ENCODE measurements around the gene ATOX1.

Gene ATOX1

DNA sequence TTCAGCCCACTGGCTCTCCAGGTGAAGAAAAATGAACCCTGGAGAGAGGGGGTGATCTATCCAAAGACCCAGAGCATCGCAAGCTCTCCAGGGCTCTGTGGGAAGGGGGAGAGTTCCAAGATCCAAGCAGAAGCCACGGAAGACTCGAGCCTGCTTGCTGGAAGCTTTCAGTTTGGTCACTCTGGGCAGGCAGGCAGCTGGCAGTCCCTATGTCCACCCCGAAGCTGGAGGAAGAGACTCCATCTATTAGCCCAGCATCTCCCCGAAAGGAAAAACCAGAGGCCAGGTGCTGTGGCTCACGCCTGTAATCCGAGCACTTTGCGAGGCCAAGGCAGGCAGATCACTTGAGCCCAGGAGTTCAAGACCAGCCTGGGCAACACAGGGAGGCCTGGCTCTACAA, 61.0 kb downstream of the ATOX1 start:
- Histone ChIP-seq H2AFZ (ENCODE audit: low read length) (no peak overlapping the region), H3K36me3 (replicated peaks; ENCODE audit: insufficient read depth, low read length) (no peaks in the 10 kb centered on the region), H3F3A (ENCODE audit: insufficient read depth, low read length) (no peaks in the 10 kb centered on the region), H3K9me3 (replicated peaks; ENCODE audit: insufficient read depth, low read length) (no peaks in the 10 kb centered on the region), H3K9ac (ENCODE audit: low read length) (no peak overlapping the region), H3K27me3 (replicated peaks; ENCODE audit: insufficient read depth, low read length) (no peaks in the 10 kb centered on the region), H3K79me2 (ENCODE audit: low read length) (no peaks in the 10 kb centered on the region), H3K4me1 (ENCODE audit: low read length) (peaks cover 3% of the 10 kb centered on the region), H3K9me2 (replicated peaks; ENCODE audit: insufficient read depth, low read length) (no peaks in the 10 kb centered on the region), H3K4me3 (ENCODE audit: low read length) (no peak overlapping the region), H3K27ac (ENCODE audit: low read length) (no peak overlapping the region), H4K20me1 (ENCODE audit: insufficient read depth, low read length) (no peaks in the 10 kb centered on the region), H3K4me2 (ENCODE audit: low read depth, low read length) (no peak overlapping the region)
- no peak for DNase-seq
- TF ChIP-seq EZH2 (optimal IDR thresholded peaks at IDR 0.05; ENCODE audit: low read depth, low read length), result no peak
- TF ChIP-seq, protein P1, sequence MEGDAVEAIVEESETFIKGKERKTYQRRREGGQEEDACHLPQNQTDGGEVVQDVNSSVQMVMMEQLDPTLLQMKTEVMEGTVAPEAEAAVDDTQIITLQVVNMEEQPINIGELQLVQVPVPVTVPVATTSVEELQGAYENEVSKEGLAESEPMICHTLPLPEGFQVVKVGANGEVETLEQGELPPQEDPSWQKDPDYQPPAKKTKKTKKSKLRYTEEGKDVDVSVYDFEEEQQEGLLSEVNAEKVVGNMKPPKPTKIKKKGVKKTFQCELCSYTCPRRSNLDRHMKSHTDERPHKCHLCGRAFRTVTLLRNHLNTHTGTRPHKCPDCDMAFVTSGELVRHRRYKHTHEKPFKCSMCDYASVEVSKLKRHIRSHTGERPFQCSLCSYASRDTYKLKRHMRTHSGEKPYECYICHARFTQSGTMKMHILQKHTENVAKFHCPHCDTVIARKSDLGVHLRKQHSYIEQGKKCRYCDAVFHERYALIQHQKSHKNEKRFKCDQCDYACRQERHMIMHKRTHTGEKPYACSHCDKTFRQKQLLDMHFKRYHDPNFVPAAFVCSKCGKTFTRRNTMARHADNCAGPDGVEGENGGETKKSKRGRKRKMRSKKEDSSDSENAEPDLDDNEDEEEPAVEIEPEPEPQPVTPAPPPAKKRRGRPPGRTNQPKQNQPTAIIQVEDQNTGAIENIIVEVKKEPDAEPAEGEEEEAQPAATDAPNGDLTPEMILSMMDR (IDR thresholded peaks at IDR 0.05; ENCODE audit: low read length), result no peak
- no peak for TF ChIP-seq EZH2phosphoT487 (IDR thresholded peaks at IDR 0.05; ENCODE audit: low read length)

DNA sequence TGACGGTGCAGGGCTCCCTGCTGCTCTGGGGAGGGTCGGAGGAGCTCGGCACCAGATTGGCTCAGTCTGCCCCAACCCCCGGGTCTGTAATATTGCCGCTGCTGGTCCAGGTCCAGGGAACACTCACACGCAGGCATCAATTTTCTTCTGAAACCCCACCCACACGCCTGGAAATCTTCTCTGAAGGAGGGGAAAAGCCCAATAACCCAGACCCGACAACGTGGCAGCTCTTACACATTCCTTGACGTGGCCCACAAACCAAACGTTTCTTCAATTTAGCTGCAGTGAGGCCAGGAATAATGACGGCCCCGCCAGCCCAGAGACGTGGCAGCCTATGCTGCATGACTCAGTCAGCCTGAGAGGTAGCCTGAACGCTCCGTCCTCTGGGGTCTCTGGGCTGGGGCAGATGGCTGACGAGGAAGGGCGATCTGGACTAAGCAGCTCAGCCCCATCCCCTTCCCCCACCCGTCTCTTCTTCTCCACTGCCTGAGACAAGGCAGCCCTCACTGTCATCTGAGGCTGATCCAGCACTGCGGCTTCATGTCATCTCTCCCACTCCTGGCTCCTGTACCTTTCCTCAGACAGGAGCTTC, 61.9 kb downstream of the ATOX1 start:
- Histone ChIP-seq H3K4me1 (ENCODE audit: low read length) (no peaks in the 10 kb centered on the region), H3K36me3 (replicated peaks; ENCODE audit: insufficient read depth, low read length) (no peaks in the 10 kb centered on the region), H3K4me2 (ENCODE audit: low read depth, low read length) (no peak overlapping the region), H3K9me2 (replicated peaks; ENCODE audit: insufficient read depth, low read length) (no peaks in the 10 kb centered on the region), H3K9ac (ENCODE audit: low read length) (no peak overlapping the region), H3K79me2 (ENCODE audit: low read length) (no peaks in the 10 kb centered on the region), H2AFZ (ENCODE audit: low read length) (no peak overlapping the region), H3K4me3 (ENCODE audit: low read length) (no peak overlapping the region), H4K20me1 (ENCODE audit: insufficient read depth, low read length) (no peaks in the 10 kb centered on the region), H3K9me3 (replicated peaks; ENCODE audit: insufficient read depth, low read length) (no peaks in the 10 kb centered on the region), H3K27ac (ENCODE audit: low read length) (no peak overlapping the region), H3K27me3 (replicated peaks; ENCODE audit: insufficient read depth, low read length) (no peaks in the 10 kb centered on the region), H3F3A (ENCODE audit: insufficient read depth, low read length) (no peaks in the 10 kb centered on the region)
- no peak for TF ChIP-seq EZH2phosphoT487 (IDR thresholded peaks at IDR 0.05; ENCODE audit: low read length)
- no peak for TF ChIP-seq EZH2 (optimal IDR thresholded peaks at IDR 0.05; ENCODE audit: low read depth, low read length)
- TF ChIP-seq, protein P1 (IDR thresholded peaks at IDR 0.05; ENCODE audit: low read length), result no peak
- no peak for DNase-seq

DNA sequence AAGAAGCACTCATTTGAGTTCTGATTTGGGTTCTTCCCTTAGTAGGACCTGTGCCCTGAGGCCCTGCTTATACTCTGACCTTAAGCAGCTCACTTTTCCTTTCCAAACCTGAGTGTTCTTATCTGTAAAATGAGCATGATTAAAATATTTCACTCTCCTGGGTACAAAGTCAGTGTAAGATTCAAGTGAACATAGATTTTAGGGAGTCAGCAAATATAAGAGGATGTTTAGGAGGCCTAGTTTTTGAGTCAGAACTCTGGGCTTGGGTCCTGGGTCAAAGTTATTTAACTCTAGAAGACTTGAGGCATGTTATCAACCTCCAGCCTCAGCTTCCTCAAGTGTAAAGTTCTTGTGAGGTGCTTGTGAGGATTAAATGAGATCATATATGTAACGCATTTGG, 63.0 kb downstream of the ATOX1 start:
- Histone ChIP-seq H3K9me3 (replicated peaks; ENCODE audit: insufficient read depth, low read length) (no peaks in the 10 kb centered on the region), H3K27me3 (replicated peaks; ENCODE audit: insufficient read depth, low read length) (no peaks in the 10 kb centered on the region), H3K4me3 (ENCODE audit: low read length) (no peak overlapping the region), H3K27ac (ENCODE audit: low read length) (no peak overlapping the region), H3K36me3 (replicated peaks; ENCODE audit: insufficient read depth, low read length) (no peaks in the 10 kb centered on the region), H3K4me1 (ENCODE audit: low read length) (no peaks in the 10 kb centered on the region), H3K9ac (ENCODE audit: low read length) (no peak overlapping the region), H3K9me2 (replicated peaks; ENCODE audit: insufficient read depth, low read length) (no peaks in the 10 kb centered on the region), H2AFZ (ENCODE audit: low read length) (no peak overlapping the region), H3F3A (ENCODE audit: insufficient read depth, low read length) (no peaks in the 10 kb centered on the region), H3K79me2 (ENCODE audit: low read length) (no peaks in the 10 kb centered on the region), H3K4me2 (ENCODE audit: low read depth, low read length) (no peak overlapping the region), H4K20me1 (ENCODE audit: insufficient read depth, low read length) (no peaks in the 10 kb centered on the region)
- no peak for DNase-seq
- no peak for TF ChIP-seq EZH2 (optimal IDR thresholded peaks at IDR 0.05; ENCODE audit: low read depth, low read length)
- TF ChIP-seq EZH2phosphoT487 (IDR thresholded peaks at IDR 0.05; ENCODE audit: low read length), result no peak
- TF ChIP-seq, protein P1 (IDR thresholded peaks at IDR 0.05; ENCODE audit: low read length), result no peak
